ENCODE measurements around the gene HOXA2. TPM values are rescaled to one million over a fixed set of nuclear protein-coding genes. Genes with fewer than 3 reads are reported as not detected.
A peak's percentile ranks its signal among the peaks of the same experiment; 100 is the strongest.

Gene HOXA2
- total RNA-seq, 1 donor from 2014 or later = 0.14 TPM

DNA sequence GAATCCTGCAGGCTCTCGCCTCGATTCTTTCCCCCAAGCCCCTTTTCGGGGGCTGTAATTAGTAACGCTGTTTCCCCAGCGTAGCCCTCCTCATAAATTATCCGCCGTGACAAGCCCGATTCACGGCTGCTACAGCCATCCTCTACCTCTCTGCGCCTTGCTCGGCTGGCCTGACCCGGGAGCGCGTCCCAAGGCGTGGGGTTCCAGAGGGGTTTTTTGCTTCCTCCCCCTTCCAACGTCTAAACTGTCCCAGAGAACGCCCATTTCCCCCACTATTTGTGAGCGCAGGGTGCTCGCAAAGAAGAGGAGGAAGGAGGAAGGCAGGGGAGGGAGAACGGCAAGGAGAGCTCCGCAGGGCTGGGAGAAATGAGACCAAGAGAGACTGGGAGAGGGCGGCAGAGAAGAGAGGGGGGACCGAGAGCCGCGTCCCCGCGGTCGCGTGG, 40.1 kb upstream of the HOXA2 start:
- DNase-seq (ENCODE audit: missing footprints) = no peak
- no peak for ATAC-seq
- intact Hi-C loops (cut with DNase I) = no loop called here

DNA sequence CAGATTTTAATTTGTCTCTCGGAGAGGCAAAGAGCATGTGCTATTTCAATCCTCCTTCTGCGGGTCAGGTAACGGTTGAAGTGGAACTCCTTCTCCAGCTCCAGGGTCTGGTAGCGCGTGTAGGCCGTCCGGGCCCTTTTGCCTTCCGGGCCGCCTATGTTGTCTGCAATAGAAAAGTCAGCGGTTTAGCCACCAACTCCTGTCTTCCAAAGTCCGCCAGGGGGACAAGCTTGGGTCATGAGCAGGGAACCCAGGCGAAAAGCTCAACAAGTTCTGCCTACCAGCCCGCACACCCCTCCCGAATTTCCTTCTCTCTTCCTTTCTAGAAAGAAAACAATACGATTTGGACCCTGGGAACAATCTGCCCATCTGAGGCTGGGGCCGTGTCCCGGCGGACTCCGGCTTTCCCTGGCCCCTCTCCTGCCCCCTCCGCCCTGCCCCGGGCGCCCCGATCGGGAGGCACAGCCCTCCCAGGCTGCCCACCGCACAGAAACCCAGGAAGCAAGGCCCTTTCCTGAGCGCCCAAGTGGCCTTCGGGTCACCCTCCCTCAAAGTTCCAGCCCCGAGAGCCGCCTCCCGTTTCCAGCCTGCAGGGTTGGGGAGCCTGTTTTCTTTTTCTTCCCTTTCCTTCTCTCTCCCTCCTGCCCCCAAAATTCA, 39.6 kb upstream of the HOXA2 start:
- intact Hi-C loops (cut with DNase I) = no loop called here

DNA sequence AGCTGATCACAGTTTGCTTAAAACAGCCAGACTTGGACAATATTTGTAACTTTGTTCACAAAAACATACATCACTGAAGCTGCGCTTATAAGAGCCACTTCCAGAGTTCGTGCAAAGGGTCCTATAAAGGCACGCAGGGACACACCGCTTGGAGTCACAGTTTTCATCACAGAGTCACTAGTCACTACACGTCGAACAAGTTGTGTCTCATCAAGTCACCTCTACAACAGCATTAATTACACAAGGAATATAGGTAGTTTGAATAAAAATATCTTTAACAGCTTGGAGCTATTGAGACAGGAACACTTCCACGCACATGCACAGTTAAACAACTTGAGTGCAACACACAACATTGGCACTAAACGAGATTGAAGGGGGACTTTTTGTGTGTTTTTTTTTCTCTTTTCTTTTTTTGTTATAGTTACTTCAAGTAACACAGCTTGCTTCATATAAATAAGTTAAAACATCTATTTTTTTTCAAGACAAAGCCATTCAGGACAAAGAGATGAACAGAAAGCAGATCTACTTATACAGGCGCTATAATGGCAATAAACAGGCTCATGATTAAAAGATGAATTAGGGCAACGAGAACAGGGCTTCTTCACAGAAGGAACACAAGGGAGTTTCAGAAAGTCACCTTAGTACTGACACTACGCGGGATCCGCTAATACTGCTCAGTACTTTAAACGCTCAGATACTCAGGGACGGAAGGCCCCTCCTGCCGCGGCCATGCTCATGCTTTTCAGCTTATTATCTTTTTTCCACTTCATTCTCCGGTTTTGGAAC, 38.8 kb upstream of the HOXA2 start:
- ATAC-seq = no peak
- no peak for DNase-seq (ENCODE audit: missing footprints)
- intact Hi-C loops (cut with DNase I) = no loop called here

More for the DNA sequence above, 39.6 kb upstream of the HOXA2 start:
- ATAC-seq = no peak
- no peak for DNase-seq (ENCODE audit: missing footprints)

DNA sequence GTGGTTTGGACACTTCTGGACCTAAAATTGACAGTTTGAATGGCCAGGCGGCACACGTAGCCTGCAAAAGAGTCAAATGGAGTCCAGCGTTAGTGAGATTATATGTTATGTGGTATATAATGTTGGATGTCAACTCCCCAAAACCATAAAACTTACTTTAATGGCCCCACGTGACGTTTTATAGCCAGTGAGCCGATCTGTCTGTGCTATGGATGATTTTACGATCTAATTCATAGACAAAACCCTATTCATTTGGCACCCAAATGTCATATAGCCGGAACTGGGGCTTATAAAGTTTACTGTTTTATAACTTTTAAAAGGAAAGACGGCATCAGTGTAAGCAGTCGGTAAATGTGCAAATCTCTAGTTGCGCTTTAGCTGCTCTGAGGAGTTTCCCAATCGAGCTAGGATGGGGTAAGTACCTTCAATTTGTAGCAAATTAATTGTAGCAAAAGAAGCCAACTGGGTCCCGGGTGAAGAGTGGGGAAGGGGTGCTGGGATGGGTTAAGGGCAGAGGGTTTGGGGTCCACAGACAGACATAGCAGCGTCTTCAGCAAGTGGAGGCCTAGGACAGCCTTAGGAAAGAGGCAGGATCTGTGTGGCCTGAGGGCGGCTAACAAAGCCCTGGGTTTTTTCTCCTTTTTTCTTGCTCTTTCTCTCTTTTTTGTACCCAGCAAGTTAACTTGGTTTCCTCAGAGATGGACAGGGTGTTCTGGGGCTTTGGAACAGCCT, 37.8 kb upstream of the HOXA2 start:
- DNase-seq (ENCODE audit: missing footprints) = no peak
- intact Hi-C loops (cut with DNase I) = no loop called here
- ATAC-seq = no peak

DNA sequence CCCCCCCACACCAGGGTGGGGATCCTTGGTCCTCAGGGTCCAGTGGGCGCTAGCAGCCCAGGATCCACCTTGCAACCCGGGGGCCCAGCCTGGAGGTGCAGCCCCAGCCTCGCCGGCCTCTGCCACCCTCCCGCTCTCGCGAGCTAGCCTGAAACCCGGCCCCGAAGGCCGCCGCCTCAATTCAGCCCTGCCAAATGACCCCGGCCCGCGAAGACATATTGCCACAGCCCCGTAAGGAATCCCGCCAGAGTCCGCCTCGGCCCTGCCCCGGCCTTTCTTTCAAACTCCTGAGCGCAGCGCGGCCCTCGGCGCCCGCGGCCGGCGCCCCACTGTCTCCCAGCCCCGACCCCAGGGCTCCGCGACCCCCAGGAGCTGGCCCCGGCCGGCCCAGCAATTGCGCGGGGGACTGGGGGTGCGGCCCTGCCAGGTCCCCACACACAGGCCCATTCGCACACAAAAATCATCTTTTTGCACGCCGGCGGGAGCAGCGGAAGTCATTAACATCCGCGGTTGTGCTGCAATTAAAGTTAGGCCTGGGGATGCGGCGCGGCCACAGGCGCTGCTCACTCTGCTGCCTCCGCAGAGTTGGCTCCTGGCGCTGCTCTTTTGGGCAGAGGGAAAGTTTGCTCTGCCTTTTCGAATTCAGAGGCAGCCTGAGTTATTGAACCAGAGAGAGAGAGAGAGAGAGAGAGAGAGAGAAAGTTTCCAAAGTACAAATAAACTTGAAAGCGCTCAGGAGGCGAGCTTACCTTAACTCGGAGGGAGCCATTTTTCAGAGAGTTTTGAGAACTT, 37.0 kb upstream of the HOXA2 start:
- no peak for DNase-seq (ENCODE audit: missing footprints)
- ATAC-seq = no peak
- intact Hi-C loops (cut with DNase I) = no loop called here

DNA sequence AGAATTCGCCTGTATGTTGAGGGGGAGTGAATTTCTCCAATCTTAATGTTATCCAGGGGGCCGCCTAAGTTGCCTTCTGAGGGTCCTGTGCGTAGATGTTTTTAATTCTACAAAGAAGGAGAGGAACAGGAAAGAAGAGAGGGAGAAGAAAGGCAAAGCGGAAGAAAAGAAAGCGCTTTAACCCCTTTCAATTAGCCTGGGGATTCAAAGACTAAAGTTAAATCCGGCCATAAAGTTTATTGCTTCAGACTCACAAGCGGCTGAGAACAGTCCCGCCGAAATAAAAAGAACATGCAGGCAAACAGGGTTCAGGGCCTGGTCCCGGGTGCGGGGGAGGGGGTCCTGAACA, 36.5 kb upstream of the HOXA2 start:
- DNase-seq (ENCODE audit: missing footprints) = no peak
- intact Hi-C loops (cut with DNase I) = no loop called here
- no peak for ATAC-seq

DNA sequence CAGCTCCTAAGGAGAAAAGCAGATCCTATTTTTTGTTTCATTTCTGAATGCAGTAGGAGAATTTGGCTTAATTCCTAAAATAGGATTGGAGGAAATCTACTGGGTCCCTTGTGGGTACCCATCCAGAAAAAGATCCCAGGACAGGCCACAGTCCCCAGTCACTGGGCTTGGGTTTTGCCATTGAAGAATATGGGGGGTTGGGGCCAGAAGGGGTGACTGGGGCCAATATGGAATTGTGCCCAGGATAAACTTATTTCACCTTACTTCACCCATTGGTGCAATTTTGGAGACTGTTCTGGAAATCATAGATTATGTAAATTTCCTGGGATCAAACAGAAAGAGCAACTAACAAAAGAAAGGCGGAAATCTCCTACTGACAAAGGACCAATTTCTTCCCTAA, 36.0 kb upstream of the HOXA2 start:
- no peak for DNase-seq (ENCODE audit: missing footprints)
- intact Hi-C loops (cut with DNase I) = no loop called here
- ATAC-seq = no peak

DNA sequence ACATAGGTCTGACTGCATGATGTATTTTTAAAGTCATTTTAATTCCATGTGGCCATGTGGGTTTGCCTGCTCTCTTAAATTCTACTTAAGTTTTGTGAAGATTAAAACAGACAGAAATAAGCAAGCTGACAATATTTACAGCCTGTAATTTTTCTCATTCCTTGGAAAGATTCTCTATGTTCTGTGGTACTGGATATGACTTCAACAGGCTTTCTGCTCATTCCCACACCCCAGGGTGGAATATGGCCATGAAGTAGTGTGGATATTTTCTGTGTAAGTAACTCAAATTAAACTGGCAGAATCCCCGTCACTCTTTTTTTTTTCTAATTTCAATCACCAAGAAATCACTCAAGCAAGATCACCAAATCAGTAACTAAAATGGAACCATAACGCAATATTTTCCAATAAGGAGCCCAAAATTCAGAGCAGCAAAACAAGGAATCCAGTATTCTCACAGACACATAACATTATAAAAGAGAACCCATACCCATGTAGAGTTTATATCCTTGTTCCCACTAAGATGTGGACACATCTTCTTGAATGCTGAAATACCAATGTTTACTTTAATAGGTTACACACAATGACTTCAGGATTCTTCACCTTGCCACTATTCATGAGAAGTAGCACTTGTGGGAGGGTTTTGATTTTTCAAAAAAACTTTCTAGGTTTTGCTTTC, 35.3 kb upstream of the HOXA2 start:
- DNase-seq (ENCODE audit: missing footprints) = no peak
- intact Hi-C loops (cut with DNase I) = no loop called here
- no peak for ATAC-seq

DNA sequence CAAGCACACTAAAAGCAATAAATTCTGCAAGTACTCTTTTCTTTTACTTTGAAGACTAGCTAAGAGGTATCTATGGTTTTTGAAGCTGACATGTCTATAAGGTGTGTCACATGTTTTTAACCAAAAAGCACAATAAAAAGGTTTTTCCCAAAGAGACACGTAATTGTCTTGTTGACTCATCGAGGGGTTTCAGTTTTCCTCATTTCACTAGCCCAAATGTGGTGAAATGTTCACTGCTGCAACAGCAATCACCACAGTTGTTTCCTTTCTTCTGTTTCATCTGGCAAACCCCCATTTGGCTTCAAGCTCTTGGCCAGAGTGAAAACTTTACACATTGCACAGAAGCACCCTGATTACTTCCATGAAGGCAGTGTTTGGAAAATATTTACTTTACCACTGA, 31.9 kb upstream of the HOXA2 start:
- ATAC-seq = no peak
- intact Hi-C loops (cut with DNase I) = no loop called here
- DNase-seq (ENCODE audit: missing footprints) = no peak

DNA sequence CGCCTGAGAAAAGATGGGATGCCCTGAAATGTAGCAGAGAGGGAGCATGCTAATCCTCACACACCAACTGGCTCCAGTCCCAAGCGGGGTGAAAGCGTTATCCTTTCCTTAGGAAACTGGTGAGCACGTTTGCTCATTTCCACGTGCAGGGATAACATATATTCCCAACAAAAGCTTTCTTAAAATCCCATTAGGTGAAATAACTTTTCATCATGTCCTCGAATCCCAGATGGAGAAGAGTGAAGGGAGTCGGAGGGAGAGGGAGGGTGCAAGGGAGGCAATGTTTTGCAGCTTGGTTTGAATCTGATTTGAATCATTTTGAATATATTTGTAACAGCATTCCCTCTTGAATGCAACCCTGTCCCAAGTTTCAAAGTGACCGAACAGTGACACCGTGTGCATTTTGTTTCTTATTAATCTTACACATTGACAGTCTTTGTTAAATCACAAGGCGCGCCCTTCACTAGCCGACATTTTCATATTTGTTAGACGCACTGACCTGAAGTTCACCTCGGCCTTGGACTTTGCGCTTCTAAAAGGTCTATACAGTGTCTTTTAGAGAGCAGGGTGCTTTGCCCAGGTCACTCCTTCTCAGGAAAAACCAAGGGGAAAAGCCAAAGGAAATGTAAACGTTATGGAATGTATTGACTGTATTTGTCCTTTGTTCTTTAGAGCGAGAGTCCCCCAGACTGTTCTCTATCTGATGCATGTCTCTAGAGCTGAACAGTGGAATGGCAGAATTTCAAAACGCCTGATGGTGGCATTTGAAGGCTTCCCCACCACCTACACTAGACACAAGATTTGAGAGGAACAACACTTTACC, 31.1 kb upstream of the HOXA2 start:
- ATAC-seq = no peak
- intact Hi-C loops (cut with DNase I) = loop anchor here (2.0 kb wide), 1 partner anchor 279 kb away; no protein-coding TSS in a partner anchor
- no peak for DNase-seq (ENCODE audit: missing footprints)

DNA sequence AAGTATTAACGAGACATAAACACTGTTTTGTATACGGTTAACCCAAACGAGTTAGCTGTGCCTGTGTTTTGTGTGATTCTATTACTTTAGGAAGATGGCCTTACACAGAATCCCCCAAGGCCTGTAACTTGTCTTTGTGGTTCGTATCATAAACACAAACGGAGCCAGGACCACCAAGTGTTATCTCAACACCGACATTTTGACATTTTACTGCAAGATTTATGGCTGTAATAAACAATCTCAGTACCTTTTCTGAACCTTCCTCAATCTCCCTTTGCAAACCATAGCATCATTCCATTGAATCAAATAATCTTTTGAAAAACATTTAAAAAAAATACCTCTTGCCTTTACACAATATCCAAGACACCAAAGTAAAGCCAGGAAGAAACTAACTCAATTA, 30.5 kb upstream of the HOXA2 start:
- ATAC-seq = no peak
- intact Hi-C loops (cut with DNase I) = loop anchor here (2.0 kb wide), 1 partner anchor 278 kb away; no protein-coding TSS in a partner anchor
- DNase-seq (ENCODE audit: missing footprints) = no peak

DNA sequence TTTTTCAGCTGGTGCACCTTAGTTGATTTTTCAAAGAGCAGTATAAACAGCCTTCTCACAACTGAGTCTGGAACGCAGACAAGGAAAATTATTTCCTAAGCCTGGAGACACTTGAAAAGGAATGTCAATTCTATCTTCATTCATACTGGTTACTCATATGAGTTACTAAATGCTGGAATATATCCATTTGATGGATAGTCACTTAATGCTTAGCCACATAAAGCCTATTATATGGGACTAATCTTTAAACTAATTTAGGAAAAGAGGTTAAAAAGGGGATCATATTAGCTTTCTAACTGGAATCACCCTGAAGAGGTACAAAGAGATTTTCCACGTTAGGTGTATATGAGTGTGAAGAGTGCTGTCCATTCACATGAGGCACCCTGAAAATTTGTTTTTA, 29.7 kb upstream of the HOXA2 start:
- intact Hi-C loops (cut with DNase I) = loop anchor here (2.0 kb wide), 1 partner anchor 277 kb away; no protein-coding TSS in a partner anchor
- no peak for DNase-seq (ENCODE audit: missing footprints)
- ATAC-seq = no peak

DNA sequence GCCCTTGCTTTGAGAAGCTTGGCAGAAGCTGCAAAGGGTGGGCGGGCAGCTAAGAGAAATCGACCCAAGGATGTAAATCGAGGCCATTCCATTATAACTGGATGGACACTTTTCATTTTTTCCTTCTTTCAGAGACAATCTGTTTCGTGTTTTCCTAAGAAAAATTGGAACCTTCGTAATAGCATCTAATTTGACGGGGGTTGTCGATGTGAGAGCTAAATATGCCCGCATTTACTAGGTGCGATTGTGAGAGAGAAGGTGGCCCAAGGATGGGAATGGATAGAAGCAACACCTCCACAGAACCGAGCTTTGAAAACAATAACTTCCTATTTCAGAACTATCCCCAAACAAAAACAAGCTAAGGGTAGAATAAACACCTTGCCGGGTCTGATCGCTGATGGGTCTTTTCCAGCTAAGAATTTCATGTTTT, 28.9 kb upstream of the HOXA2 start:
- ATAC-seq (no peak), DNase-seq (ENCODE audit: missing footprints) (no peak)
- intact Hi-C loops (cut with DNase I) = no loop called here

DNA sequence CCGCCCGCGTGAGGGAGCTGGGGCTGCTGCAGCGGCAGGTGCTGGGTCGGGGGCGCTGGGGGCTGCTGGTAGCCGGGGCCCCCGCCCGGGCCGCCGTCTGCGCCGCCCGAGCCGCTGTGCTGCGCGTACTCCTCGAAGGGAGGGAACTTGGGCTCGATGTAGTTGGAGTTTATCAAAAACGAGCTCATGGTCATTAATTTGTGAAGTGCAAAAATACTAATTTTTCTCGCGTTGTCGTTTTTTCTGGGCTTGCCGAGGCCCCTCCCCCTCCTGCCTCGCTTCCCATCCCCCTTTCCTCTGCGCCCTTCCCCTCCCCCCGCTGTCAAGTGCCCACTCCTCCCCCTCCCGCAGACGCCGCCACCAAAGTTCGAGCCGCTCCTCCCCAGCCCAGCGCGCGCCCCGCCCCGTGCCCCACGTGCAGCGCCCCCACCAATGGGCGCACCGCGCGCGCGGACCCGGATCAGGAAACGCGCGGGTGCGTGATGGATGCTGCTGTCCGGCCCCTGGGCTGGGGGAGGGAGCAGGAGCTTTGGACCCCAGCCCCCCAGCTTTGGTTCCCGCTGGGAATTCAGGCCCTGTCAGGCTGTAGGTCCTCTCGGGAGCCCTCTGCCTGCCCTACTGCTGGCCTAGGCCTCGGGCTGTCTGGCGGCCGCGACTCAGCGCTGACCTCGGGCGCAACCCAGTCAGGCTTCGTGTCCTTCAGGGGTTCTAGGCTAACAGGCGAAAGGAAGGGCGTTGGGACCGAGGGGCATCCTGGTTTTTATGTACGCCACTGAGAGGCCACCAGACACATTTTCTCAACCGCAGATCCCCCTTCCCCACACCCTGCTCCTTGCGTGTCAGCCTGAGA, 28.3 kb upstream of the HOXA2 start, which contains the start of gene HOXA4:
HOXA4 (minus strand) TSS at position 218 of the 850 bp plus-strand sequence; CDS start at position 194, 24 bp downstream.
- ATAC-seq (peak; percentile 80), DNase-seq (ENCODE audit: missing footprints) (peak; percentile 94)
- intact Hi-C loops (cut with DNase I) = no loop called here

DNA sequence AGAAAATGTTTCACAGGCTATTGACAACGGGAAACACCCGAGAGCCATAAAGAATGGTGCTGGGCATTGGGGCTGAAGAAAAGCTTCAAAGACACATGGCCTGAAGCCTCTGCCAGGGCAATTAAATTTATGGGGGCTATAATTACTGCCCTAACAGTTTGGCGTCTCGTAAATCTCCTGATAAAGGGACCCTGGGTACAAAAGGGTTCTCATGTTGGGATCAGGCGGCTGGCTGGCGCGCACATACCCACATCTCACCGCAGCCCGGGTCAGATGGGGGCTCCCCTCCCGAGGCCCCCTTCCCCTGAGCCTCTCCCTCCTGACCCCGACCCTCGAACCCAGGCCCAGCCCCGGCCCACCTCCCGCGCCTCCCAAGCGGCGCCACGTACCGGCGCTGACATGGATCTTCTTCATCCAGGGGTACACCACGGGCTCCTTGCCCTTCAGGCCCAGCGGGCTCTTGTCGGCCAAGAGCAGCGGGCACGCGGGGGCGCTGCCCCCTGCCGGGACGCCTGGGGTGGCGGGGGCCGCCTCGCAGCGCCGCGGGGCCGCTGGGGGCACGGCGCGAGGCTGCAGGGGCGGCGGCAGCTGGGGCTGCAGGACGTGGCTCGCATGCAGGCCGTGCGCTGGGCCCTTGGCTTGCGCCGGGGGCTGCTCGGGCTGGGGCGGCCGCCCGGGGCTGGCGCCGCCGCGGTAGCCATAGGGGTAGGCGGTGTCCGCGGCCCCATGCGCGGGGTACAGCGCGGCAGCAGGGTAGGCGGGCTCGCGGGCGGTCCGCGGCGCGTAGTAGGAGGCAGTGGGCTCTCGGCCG, 27.5 kb upstream of the HOXA2 start:
- intact Hi-C loops (cut with DNase I) = no loop called here
- DNase-seq (ENCODE audit: missing footprints) (no peak), ATAC-seq (peak; percentile 13)

All from Right ventricle myocardium inferior (tissue), 1 donor.